CD4-positive, CD25-positive, alpha-beta regulatory T cell (primary cell): ENCODE measurements around the gene ZBTB24. TPM values are rescaled to one million over a fixed set of nuclear protein-coding genes. Genes with fewer than 3 reads are reported as not detected.

Experiments
- ATAC-seq, 2 donors: fragments of 150-1000 bp; cut with Tn5 transposase; one replicate each; pipeline ENCODE4 v1.10.0; 2021; ENCODE audit warnings: low read depth in 2 of 2, moderate number of reproducible peaks in 2 of 2, moderate library complexity in 1 of 2
- DNase-seq, 3 donors: peaks; one replicate each; pipeline versions ENCODE4 v3.0.0 to v3.0.0-alpha.2; 2012 to 2022; ENCODE audit warnings: mixed read lengths in 1 of 3
- H3K27ac ChIP-seq: one replicate; pipeline ENCODE4 v1.7.0; 2013; ENCODE audit warnings: mild to moderate bottlenecking, low read length; ENCODE audit not compliant: insufficient read depth, poor library complexity, severe bottlenecking
- H3K27me3 ChIP-seq: one replicate; pipeline ENCODE4 v1.7.0; 2013; ENCODE audit warnings: low read length; ENCODE audit not compliant: control insufficient read depth, insufficient read depth
- H3K36me3 ChIP-seq: one replicate; pipeline ENCODE4 v1.7.0; 2013; ENCODE audit warnings: mild to moderate bottlenecking, low read length, moderate library complexity; ENCODE audit not compliant: control insufficient read depth, insufficient read depth
- H3K4me1 ChIP-seq: 2 replicates; pipeline ENCODE4 v1.7.0; 2013; ENCODE audit warnings: mild to moderate bottlenecking, low read length; ENCODE audit not compliant: insufficient read depth, control insufficient read depth, poor library complexity, severe bottlenecking
- H3K4me3 ChIP-seq: one replicate; pipeline ENCODE4 v1.7.0; 2013; ENCODE audit warnings: low read depth, mild to moderate bottlenecking, low read length, moderate library complexity
- H3K9me3 ChIP-seq, 2 experiments: 1 replicate in 1 of 2; 2 replicates in 1 of 2; pipeline ENCODE4 v1.7.0; 2013; ENCODE audit warnings: low read length in 2 of 2, mild to moderate bottlenecking in 1 of 2, moderate library complexity in 1 of 2; ENCODE audit not compliant: control insufficient read depth in 2 of 2
- H3K27ac Mint-ChIP-seq, 3 donors: one replicate each; pipeline ENCODE4 v1.8.0; 2020 to 2022; ENCODE audit warnings: mild to moderate bottlenecking in 3 of 3, mixed read lengths in 3 of 3, moderate library complexity in 2 of 3
- H3K27me3 Mint-ChIP-seq: one replicate; pipeline ENCODE4 v1.8.0; 2022; ENCODE audit warnings: mild to moderate bottlenecking, mixed read lengths
- H3K36me3 Mint-ChIP-seq: one replicate; pipeline ENCODE4 v1.8.0; 2020; ENCODE audit warnings: mixed read lengths
- H3K4me1 Mint-ChIP-seq, 4 donors: one replicate each; pipeline ENCODE4 v1.8.0; 2020 to 2022; ENCODE audit warnings: mixed read lengths in 4 of 4, mild to moderate bottlenecking in 1 of 4
- H3K4me3 Mint-ChIP-seq, 4 donors: one replicate each; pipeline ENCODE4 v1.8.0; 2020 to 2022; ENCODE audit warnings: mild to moderate bottlenecking in 4 of 4, mixed read lengths in 4 of 4, moderate library complexity in 3 of 4
- H3K9me3 Mint-ChIP-seq, 7 donors: one replicate each; pipeline ENCODE4 v1.8.0; 2020 to 2022; ENCODE audit warnings: mixed read lengths in 7 of 7, mild to moderate bottlenecking in 3 of 7, moderate library complexity in 2 of 7
- polyA plus RNA-seq, 4 donors: library from polyadenylated mRNA; unstranded; fragments of 300-500 nt; fragmentation: Illumina TruSeq; gene quantifications; one replicate each; pipeline ENCODE4 v1.2.3, GENCODE V29; 2021
- total RNA-seq: library from RNA; stranded (reverse); gene quantifications from one replicate; pipeline ENCODE4 v1.2.3, GENCODE V29; 2022

Gene ZBTB24
- total and polyA plus RNA-seq, 5 donors from 2014 or later, result 9.2 to 20.2 (median 10.6) TPM

- Mint-ChIP-seq H3K27me3 (peaks cover 5% of the 10 kb centered on the region), H3K4me3 (peak overlapping the region; percentile 59 to 98 (median 70)), H3K9me3 (no peaks in the 10 kb centered on the region), H3K36me3 (peaks cover 12% of the 10 kb centered on the region), H3K4me1 (peaks cover 16 to 83% (median 47%) of the 10 kb centered on the region in 4 donors), H3K27ac (peak overlapping the region; percentile 74 to 96 (median 96))
- H3K27ac ChIP-seq, result no peak overlapping the region
- H3K36me3 ChIP-seq, result peaks cover 5% of the 10 kb centered on the region
- H3K9me3 ChIP-seq, result no peaks in the 10 kb centered on the region
- H3K4me3 ChIP-seq, result no peak overlapping the region
- no peaks in the 10 kb centered on the region for H3K27me3 ChIP-seq
- DNase-seq, result no peak
- H3K4me1 ChIP-seq, result peaks cover 72% of the 10 kb centered on the region
- no peak for ATAC-seq
Measured at GRCh38 chr6:109453156-109453555, 29.9 kb downstream of the ZBTB24 start.

GRCh38 chr6:109452181-109452580 is 30.8 kb downstream of the ZBTB24 start:
- peaks cover 10 to 76% (median 40%) of the 10 kb centered on the region in 4 donors for H3K4me1 Mint-ChIP-seq
- peaks cover 12% of the 10 kb centered on the region for H3K36me3 Mint-ChIP-seq
- Histone ChIP-seq H3K27ac (no peak overlapping the region), H3K4me3 (no peak overlapping the region), H3K4me1 (peaks cover 63% of the 10 kb centered on the region), H3K36me3 (peaks cover 5% of the 10 kb centered on the region), H3K27me3 (no peaks in the 10 kb centered on the region), H3K9me3 (no peaks in the 10 kb centered on the region)
- H3K4me3 Mint-ChIP-seq, result peak overlapping the region in 3 of 4 donors; percentile 43 to 98 (median 83)
- H3K27me3 Mint-ChIP-seq, result peaks cover 5% of the 10 kb centered on the region
- H3K9me3 Mint-ChIP-seq, result no peaks in the 10 kb centered on the region
- ATAC-seq, result no peak
- peak overlapping the region; percentile 79 to 96 (median 96) for H3K27ac Mint-ChIP-seq
- no peak for DNase-seq

GRCh38 chr6:109451376-109451775 is 31.6 kb downstream of the ZBTB24 start:
- Mint-ChIP-seq H3K4me1 (peaks cover 5 to 71% (median 39%) of the 10 kb centered on the region in 4 donors), H3K27me3 (peaks cover 5% of the 10 kb centered on the region), H3K36me3 (peaks cover 15% of the 10 kb centered on the region), H3K4me3 (peak overlapping the region in 2 of 4 donors; percentile 83 to 98), H3K9me3 (no peaks in the 10 kb centered on the region), H3K27ac (peak overlapping the region in 2 of 3 donors; percentile 38 to 96)
- H3K4me1 ChIP-seq, result peaks cover 55% of the 10 kb centered on the region
- no peak overlapping the region for H3K4me3 ChIP-seq
- H3K27me3 ChIP-seq, result no peaks in the 10 kb centered on the region
- ATAC-seq (no peak), DNase-seq (no peak)
- no peaks in the 10 kb centered on the region for H3K9me3 ChIP-seq
- H3K36me3 ChIP-seq, result peaks cover 11% of the 10 kb centered on the region
- H3K27ac ChIP-seq, result no peak overlapping the region

GRCh38 chr6:109450801-109451200 is 32.2 kb downstream of the ZBTB24 start:
- DNase-seq, result no peak
- H3K36me3 ChIP-seq, result peaks cover 17% of the 10 kb centered on the region
- no peak overlapping the region for H3K27ac ChIP-seq
- no peak for ATAC-seq
- H3K9me3 ChIP-seq, result no peaks in the 10 kb centered on the region
- H3K4me3 ChIP-seq, result no peak overlapping the region
- H3K36me3 Mint-ChIP-seq, result peaks cover 18% of the 10 kb centered on the region
- peak overlapping the region in 2 of 4 donors; percentile 58 to 98 for H3K4me3 Mint-ChIP-seq
- peaks cover 5 to 68% (median 40%) of the 10 kb centered on the region in 4 donors for H3K4me1 Mint-ChIP-seq
- peaks cover 5% of the 10 kb centered on the region for H3K27me3 Mint-ChIP-seq
- no peaks in the 10 kb centered on the region for H3K27me3 ChIP-seq
- H3K4me1 ChIP-seq, result peaks cover 49% of the 10 kb centered on the region
- H3K27ac Mint-ChIP-seq, result peak overlapping the region in 2 of 3 donors; percentile 92 to 93
- H3K9me3 Mint-ChIP-seq, result no peaks in the 10 kb centered on the region

GRCh38 chr6:109449795-109450673 is 33.0 kb downstream of the ZBTB24 start:
- peak overlapping the region; percentile 32 for H3K4me3 ChIP-seq
- H3K36me3 ChIP-seq, result peaks cover 24% of the 10 kb centered on the region
- DNase-seq (peak in 2 of 3 donors; percentile 51 to 84), ATAC-seq (peak; percentile 78)
- H3K4me3 Mint-ChIP-seq, result peak overlapping the region; percentile 7 to 98 (median 78)
- no peaks in the 10 kb centered on the region for H3K27me3 ChIP-seq
- peak overlapping the region; percentile 41 for H3K27ac ChIP-seq
- H3K27me3 Mint-ChIP-seq, result peaks cover 1% of the 10 kb centered on the region
- H3K36me3 Mint-ChIP-seq, result peaks cover 23% of the 10 kb centered on the region
- peaks cover 49% of the 10 kb centered on the region for H3K4me1 ChIP-seq
- no peaks in the 10 kb centered on the region for H3K9me3 ChIP-seq
- H3K4me1 Mint-ChIP-seq, result peaks cover 5 to 69% (median 38%) of the 10 kb centered on the region in 4 donors
- H3K9me3 Mint-ChIP-seq, result no peaks in the 10 kb centered on the region
- H3K27ac Mint-ChIP-seq, result peak overlapping the region; percentile 92 to 93 (median 93)

- H3K4me1 ChIP-seq, result peaks cover 44% of the 10 kb centered on the region
- H3K27ac ChIP-seq, result peak overlapping the region; percentile 41
Measured at GRCh38 chr6:109449064-109449794, 33.8 kb downstream of the ZBTB24 start.

GRCh38 chr6:109448615-109449014 is 34.4 kb downstream of the ZBTB24 start:
- no peaks in the 10 kb centered on the region for H3K9me3 ChIP-seq
- no peaks in the 10 kb centered on the region for H3K27me3 ChIP-seq
- Mint-ChIP-seq H3K27ac (peak overlapping the region; percentile 32 to 93 (median 54)), H3K9me3 (no peaks in the 10 kb centered on the region), H3K4me1 (peaks cover 5 to 59% (median 33%) of the 10 kb centered on the region in 4 donors), H3K4me3 (peak overlapping the region in 3 of 4 donors; percentile 21 to 64 (median 54)), H3K27me3 (no peaks in the 10 kb centered on the region), H3K36me3 (peaks cover 23% of the 10 kb centered on the region)
- DNase-seq (no peak), ATAC-seq (no peak)
- H3K36me3 ChIP-seq, result peaks cover 34% of the 10 kb centered on the region
- no peak overlapping the region for H3K4me3 ChIP-seq
- H3K4me1 ChIP-seq, result peaks cover 38% of the 10 kb centered on the region
- no peak overlapping the region for H3K27ac ChIP-seq

More at GRCh38 chr6:109449064-109449794, 33.8 kb downstream of the ZBTB24 start:
- H3K4me3 Mint-ChIP-seq, result peak overlapping the region; percentile 21 to 98 (median 78)
- Histone ChIP-seq H3K4me3 (no peak overlapping the region), H3K27me3 (no peaks in the 10 kb centered on the region), H3K9me3 (no peaks in the 10 kb centered on the region), H3K36me3 (peaks cover 32% of the 10 kb centered on the region)
- H3K9me3 Mint-ChIP-seq, result no peaks in the 10 kb centered on the region
- H3K27ac Mint-ChIP-seq, result peak overlapping the region; percentile 87 to 93 (median 92)
- no peaks in the 10 kb centered on the region for H3K27me3 Mint-ChIP-seq
- ATAC-seq (no peak), DNase-seq (no peak)
- peaks cover 23% of the 10 kb centered on the region for H3K36me3 Mint-ChIP-seq
- H3K4me1 Mint-ChIP-seq, result peaks cover 5 to 63% (median 33%) of the 10 kb centered on the region in 4 donors
